WTC11 (cell line): ENCODE results near the gene NUDT14. TPM values are rescaled to one million over a fixed set of nuclear protein-coding genes. Genes with fewer than 3 reads are reported as not detected.

Experiments used
- CBFB ChIP-seq: sonication (generic); formaldehyde crosslinking; IDR thresholded peaks from 2 replicates; pipeline ENCODE4 v1.8.1; 2022; ENCODE audit warnings: mild to moderate bottlenecking, low read depth, missing genetic modification reagents
- ETV6 ChIP-seq: sonication (generic); formaldehyde crosslinking; IDR thresholded peaks from 2 replicates; pipeline ENCODE4 v1.8.1; 2022; ENCODE audit warnings: mild to moderate bottlenecking, missing genetic modification reagents
- FOXJ3 ChIP-seq: sonication (generic); formaldehyde crosslinking; IDR thresholded peaks from 2 replicates; pipeline ENCODE4 v1.9.0; 2021; ENCODE audit warnings: missing genetic modification reagents, mild to moderate bottlenecking, borderline replicate concordance
- FOXK1 ChIP-seq: sonication (generic); formaldehyde crosslinking; IDR thresholded peaks from 2 replicates; pipeline ENCODE4 v1.8.0; 2022; ENCODE audit warnings: mild to moderate bottlenecking, moderate library complexity, missing genetic modification reagents
- IRF2 ChIP-seq: sonication (generic); formaldehyde crosslinking; IDR thresholded peaks from 2 replicates; pipeline ENCODE4 v1.8.0; 2022; ENCODE audit warnings: low read depth, missing genetic modification reagents, borderline replicate concordance
- MXD4 ChIP-seq: fragments of 250-450 bp; sonication (Bioruptor Pico); IDR thresholded peaks from 2 replicates; pipeline ENCODE4 v1.8.0; 2021; ENCODE audit warnings: mild to moderate bottlenecking, moderate library complexity, borderline replicate concordance
- MYBL2 ChIP-seq: sonication (generic); formaldehyde crosslinking; IDR thresholded peaks from 2 replicates; pipeline ENCODE4 v1.8.1; 2023; ENCODE audit warnings: mild to moderate bottlenecking, moderate library complexity, missing genetic modification reagents
- RORB ChIP-seq: fragments of 250-450 bp; sonication (Bioruptor Pico); IDR thresholded peaks from 2 replicates; pipeline ENCODE4 v1.9.0; 2021; ENCODE audit warnings: mild to moderate bottlenecking
- SMAD4 ChIP-seq: sonication (generic); formaldehyde crosslinking; IDR thresholded peaks from 2 replicates; pipeline ENCODE4 v1.8.0; 2022; ENCODE audit warnings: mild to moderate bottlenecking, missing genetic modification reagents
- TEAD1 ChIP-seq: sonication (generic); formaldehyde crosslinking; IDR thresholded peaks from 2 replicates; pipeline ENCODE4 v1.8.0; 2022; ENCODE audit warnings: mild to moderate bottlenecking, missing genetic modification reagents
- ZBTB21 ChIP-seq: sonication (generic); formaldehyde crosslinking; IDR thresholded peaks from 2 replicates; pipeline ENCODE4 v1.8.1; 2023; ENCODE audit warnings: mild to moderate bottlenecking, missing genetic modification reagents, borderline replicate concordance
- ZNF396 ChIP-seq: fragments of 250-450 bp; sonication (Bioruptor Pico); IDR thresholded peaks from 2 replicates; pipeline ENCODE4 v1.8.0; 2021; ENCODE audit warnings: mild to moderate bottlenecking, moderate library complexity, borderline replicate concordance
- ZNF416 ChIP-seq: fragments of 250-450 bp; sonication (Bioruptor Pico); IDR thresholded peaks from 2 replicates; pipeline ENCODE4 v1.9.0; 2021; ENCODE audit warnings: mild to moderate bottlenecking, inconsistent platforms
- total RNA-seq: library from RNA; stranded (reverse); gene quantifications from 3 replicates; pipeline ENCODE4 v1.2.3, GENCODE V29; 2021
- TF ChIP-seq, protein P1 (sequence below): sonication (generic); formaldehyde crosslinking; IDR thresholded peaks from 2 replicates; pipeline ENCODE4 v1.8.1; 2022; ENCODE audit warnings: mild to moderate bottlenecking, moderate library complexity, missing genetic modification reagents
- TF ChIP-seq, protein P2 (sequence below): sonication (generic); formaldehyde crosslinking; IDR thresholded peaks from 2 replicates; pipeline ENCODE4 v1.8.1; 2023; ENCODE audit warnings: mild to moderate bottlenecking, missing genetic modification reagents, moderate library complexity
- TF ChIP-seq, protein P3 (sequence below): fragments of 250-450 bp; sonication (Bioruptor Pico); IDR thresholded peaks from 2 replicates; pipeline ENCODE4 v1.8.0; 2021; ENCODE audit warnings: mild to moderate bottlenecking
- TF ChIP-seq, protein P4 (sequence below): sonication (generic); formaldehyde crosslinking; IDR thresholded peaks from 2 replicates; pipeline ENCODE4 v1.8.0; 2022; ENCODE audit warnings: mild to moderate bottlenecking, missing genetic modification reagents
- TF ChIP-seq, protein P5 (sequence below): sonication (generic); formaldehyde crosslinking; IDR thresholded peaks from 2 replicates; pipeline ENCODE4 v1.8.0; 2022; ENCODE audit warnings: mild to moderate bottlenecking, missing genetic modification reagents
- TF ChIP-seq, protein P6 (sequence below): sonication (generic); formaldehyde crosslinking; IDR thresholded peaks from 2 replicates; pipeline ENCODE4 v1.8.1; 2023; ENCODE audit warnings: mild to moderate bottlenecking, moderate library complexity, missing genetic modification reagents
- TF ChIP-seq, protein P7 (sequence below): sonication (generic); formaldehyde crosslinking; IDR thresholded peaks from 2 replicates; pipeline ENCODE4 v1.8.1; 2023; ENCODE audit warnings: mild to moderate bottlenecking, missing genetic modification reagents, borderline replicate concordance
- TF ChIP-seq, protein P8 (sequence below): sonication (generic); formaldehyde crosslinking; IDR thresholded peaks from 2 replicates; pipeline ENCODE4 v1.8.0; 2023; ENCODE audit warnings: missing genetic modification reagents, mild to moderate bottlenecking, borderline replicate concordance
- TF ChIP-seq, protein P9 (sequence below): sonication (generic); formaldehyde crosslinking; conservative IDR thresholded peaks from 2 replicates; pipeline ENCODE4 v1.8.1; 2022; ENCODE audit warnings: mild to moderate bottlenecking, missing genetic modification reagents

Gene NUDT14
- total RNA-seq, 1 experiment from 2014 or later, result 35.4 TPM

DNA sequence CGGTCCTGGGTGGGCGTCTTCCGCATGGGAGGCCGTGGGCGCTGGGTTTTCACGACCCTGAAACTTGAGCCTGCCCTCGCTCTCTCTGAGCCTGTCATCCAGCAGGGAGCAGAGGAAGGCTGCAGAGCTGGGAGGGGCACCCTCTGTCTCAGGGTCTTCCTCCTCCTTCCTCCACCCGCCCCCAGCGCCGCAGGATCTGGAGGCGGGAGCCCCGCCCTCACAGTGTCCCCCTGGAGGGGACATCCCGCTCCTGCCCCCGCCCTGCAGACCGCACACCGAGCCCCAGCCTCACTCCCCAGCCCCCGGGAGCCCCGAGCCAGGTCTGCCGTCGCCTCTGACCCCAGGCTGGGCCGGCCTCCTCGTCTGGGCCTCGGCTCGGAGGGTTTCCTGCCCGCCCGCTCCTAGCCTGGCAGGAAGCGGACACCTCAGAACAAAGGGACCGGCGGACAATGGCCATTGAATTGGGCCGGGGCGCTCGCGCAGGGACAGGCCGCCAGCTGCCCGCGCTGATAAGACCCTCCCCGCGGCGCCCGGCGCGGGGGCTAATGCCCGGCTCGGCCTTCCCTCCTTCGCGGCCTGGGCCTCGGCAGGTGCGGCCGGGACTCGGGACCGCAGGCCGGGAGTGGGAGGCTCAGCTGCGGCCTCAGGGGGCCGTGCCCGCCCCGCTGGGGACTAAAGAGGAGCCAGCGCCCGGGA, 15.3 kb upstream of the NUDT14 start (continued):
- TF ChIP-seq, protein P1, sequence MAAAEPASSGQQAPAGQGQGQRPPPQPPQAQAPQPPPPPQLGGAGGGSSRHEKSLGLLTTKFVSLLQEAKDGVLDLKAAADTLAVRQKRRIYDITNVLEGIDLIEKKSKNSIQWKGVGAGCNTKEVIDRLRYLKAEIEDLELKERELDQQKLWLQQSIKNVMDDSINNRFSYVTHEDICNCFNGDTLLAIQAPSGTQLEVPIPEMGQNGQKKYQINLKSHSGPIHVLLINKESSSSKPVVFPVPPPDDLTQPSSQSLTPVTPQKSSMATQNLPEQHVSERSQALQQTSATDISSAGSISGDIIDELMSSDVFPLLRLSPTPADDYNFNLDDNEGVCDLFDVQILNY (CRISPR knock-in tag), result no peak
- TF ChIP-seq FOXK1 (no peak), ZNF416 (CRISPR knock-in tag) (no peak), MYBL2 (CRISPR knock-in tag) (no peak), FOXJ3 (CRISPR knock-in tag) (no peak), CBFB (CRISPR knock-in tag) (no peak), ETV6 (CRISPR knock-in tag) (0 out of 2 replicates have a peak, but pooled peaks have one; percentile 47), RORB (CRISPR knock-in tag) (no peak), ZBTB21 (CRISPR knock-in tag) (0 out of 2 replicates have a peak, but pooled peaks have one; percentile 42), ZNF396 (CRISPR knock-in tag) (no peak), MXD4 (CRISPR knock-in tag) (no peak), SMAD4 (CRISPR knock-in tag) (no peak), TEAD1 (CRISPR knock-in tag) (0 out of 2 replicates have a peak, but pooled peaks have one; percentile 35), IRF2 (no peak)
- TF ChIP-seq, protein P2, sequence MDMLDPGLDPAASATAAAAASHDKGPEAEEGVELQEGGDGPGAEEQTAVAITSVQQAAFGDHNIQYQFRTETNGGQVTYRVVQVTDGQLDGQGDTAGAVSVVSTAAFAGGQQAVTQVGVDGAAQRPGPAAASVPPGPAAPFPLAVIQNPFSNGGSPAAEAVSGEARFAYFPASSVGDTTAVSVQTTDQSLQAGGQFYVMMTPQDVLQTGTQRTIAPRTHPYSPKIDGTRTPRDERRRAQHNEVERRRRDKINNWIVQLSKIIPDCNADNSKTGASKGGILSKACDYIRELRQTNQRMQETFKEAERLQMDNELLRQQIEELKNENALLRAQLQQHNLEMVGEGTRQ (CRISPR knock-in tag), result 0 out of 2 replicates have a peak, but pooled peaks have one; percentile 20
- TF ChIP-seq, protein P3, sequence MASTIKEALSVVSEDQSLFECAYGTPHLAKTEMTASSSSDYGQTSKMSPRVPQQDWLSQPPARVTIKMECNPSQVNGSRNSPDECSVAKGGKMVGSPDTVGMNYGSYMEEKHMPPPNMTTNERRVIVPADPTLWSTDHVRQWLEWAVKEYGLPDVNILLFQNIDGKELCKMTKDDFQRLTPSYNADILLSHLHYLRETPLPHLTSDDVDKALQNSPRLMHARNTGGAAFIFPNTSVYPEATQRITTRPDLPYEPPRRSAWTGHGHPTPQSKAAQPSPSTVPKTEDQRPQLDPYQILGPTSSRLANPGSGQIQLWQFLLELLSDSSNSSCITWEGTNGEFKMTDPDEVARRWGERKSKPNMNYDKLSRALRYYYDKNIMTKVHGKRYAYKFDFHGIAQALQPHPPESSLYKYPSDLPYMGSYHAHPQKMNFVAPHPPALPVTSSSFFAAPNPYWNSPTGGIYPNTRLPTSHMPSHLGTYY (CRISPR knock-in tag), result no peak
- TF ChIP-seq, protein P4, sequence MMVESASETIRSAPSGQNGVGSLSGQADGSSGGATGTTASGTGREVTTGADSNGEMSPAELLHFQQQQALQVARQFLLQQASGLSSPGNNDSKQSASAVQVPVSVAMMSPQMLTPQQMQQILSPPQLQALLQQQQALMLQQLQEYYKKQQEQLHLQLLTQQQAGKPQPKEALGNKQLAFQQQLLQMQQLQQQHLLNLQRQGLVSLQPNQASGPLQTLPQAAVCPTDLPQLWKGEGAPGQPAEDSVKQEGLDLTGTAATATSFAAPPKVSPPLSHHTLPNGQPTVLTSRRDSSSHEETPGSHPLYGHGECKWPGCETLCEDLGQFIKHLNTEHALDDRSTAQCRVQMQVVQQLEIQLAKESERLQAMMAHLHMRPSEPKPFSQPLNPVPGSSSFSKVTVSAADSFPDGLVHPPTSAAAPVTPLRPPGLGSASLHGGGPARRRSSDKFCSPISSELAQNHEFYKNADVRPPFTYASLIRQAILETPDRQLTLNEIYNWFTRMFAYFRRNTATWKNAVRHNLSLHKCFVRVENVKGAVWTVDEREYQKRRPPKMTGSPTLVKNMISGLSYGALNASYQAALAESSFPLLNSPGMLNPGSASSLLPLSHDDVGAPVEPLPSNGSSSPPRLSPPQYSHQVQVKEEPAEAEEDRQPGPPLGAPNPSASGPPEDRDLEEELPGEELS (CRISPR knock-in tag), result peak; percentile 61; the same call in 1 of the 2 replicates
- TF ChIP-seq, protein P5, sequence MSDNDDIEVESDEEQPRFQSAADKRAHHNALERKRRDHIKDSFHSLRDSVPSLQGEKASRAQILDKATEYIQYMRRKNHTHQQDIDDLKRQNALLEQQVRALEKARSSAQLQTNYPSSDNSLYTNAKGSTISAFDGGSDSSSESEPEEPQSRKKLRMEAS (CRISPR knock-in tag), result 0 out of 2 replicates have a peak, but pooled peaks have one; percentile 17
- TF ChIP-seq, protein P6, sequence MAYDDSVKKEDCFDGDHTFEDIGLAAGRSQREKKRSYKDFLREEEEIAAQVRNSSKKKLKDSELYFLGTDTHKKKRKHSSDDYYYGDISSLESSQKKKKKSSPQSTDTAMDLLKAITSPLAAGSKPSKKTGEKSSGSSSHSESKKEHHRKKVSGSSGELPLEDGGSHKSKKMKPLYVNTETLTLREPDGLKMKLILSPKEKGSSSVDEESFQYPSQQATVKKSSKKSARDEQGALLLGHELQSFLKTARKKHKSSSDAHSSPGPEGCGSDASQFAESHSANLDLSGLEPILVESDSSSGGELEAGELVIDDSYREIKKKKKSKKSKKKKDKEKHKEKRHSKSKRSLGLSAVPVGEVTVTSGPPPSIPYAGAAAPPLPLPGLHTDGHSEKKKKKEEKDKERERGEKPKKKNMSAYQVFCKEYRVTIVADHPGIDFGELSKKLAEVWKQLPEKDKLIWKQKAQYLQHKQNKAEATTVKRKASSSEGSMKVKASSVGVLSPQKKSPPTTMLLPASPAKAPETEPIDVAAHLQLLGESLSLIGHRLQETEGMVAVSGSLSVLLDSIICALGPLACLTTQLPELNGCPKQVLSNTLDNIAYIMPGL, result peak; percentile 46; the same call in 1 of the 2 replicates
- TF ChIP-seq, protein P7, sequence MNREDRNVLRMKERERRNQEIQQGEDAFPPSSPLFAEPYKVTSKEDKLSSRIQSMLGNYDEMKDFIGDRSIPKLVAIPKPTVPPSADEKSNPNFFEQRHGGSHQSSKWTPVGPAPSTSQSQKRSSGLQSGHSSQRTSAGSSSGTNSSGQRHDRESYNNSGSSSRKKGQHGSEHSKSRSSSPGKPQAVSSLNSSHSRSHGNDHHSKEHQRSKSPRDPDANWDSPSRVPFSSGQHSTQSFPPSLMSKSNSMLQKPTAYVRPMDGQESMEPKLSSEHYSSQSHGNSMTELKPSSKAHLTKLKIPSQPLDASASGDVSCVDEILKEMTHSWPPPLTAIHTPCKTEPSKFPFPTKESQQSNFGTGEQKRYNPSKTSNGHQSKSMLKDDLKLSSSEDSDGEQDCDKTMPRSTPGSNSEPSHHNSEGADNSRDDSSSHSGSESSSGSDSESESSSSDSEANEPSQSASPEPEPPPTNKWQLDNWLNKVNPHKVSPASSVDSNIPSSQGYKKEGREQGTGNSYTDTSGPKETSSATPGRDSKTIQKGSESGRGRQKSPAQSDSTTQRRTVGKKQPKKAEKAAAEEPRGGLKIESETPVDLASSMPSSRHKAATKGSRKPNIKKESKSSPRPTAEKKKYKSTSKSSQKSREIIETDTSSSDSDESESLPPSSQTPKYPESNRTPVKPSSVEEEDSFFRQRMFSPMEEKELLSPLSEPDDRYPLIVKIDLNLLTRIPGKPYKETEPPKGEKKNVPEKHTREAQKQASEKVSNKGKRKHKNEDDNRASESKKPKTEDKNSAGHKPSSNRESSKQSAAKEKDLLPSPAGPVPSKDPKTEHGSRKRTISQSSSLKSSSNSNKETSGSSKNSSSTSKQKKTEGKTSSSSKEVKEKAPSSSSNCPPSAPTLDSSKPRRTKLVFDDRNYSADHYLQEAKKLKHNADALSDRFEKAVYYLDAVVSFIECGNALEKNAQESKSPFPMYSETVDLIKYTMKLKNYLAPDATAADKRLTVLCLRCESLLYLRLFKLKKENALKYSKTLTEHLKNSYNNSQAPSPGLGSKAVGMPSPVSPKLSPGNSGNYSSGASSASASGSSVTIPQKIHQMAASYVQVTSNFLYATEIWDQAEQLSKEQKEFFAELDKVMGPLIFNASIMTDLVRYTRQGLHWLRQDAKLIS (CRISPR knock-in tag), result no peak
- TF ChIP-seq, protein P8, sequence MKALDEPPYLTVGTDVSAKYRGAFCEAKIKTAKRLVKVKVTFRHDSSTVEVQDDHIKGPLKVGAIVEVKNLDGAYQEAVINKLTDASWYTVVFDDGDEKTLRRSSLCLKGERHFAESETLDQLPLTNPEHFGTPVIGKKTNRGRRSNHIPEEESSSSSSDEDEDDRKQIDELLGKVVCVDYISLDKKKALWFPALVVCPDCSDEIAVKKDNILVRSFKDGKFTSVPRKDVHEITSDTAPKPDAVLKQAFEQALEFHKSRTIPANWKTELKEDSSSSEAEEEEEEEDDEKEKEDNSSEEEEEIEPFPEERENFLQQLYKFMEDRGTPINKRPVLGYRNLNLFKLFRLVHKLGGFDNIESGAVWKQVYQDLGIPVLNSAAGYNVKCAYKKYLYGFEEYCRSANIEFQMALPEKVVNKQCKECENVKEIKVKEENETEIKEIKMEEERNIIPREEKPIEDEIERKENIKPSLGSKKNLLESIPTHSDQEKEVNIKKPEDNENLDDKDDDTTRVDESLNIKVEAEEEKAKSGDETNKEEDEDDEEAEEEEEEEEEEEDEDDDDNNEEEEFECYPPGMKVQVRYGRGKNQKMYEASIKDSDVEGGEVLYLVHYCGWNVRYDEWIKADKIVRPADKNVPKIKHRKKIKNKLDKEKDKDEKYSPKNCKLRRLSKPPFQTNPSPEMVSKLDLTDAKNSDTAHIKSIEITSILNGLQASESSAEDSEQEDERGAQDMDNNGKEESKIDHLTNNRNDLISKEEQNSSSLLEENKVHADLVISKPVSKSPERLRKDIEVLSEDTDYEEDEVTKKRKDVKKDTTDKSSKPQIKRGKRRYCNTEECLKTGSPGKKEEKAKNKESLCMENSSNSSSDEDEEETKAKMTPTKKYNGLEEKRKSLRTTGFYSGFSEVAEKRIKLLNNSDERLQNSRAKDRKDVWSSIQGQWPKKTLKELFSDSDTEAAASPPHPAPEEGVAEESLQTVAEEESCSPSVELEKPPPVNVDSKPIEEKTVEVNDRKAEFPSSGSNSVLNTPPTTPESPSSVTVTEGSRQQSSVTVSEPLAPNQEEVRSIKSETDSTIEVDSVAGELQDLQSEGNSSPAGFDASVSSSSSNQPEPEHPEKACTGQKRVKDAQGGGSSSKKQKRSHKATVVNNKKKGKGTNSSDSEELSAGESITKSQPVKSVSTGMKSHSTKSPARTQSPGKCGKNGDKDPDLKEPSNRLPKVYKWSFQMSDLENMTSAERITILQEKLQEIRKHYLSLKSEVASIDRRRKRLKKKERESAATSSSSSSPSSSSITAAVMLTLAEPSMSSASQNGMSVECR (CRISPR knock-in tag), result no peak
- TF ChIP-seq, protein P9, sequence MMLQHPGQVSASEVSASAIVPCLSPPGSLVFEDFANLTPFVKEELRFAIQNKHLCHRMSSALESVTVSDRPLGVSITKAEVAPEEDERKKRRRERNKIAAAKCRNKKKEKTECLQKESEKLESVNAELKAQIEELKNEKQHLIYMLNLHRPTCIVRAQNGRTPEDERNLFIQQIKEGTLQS (CRISPR knock-in tag), result no peak
